K562 treated with DMSO at 1 percent for 48 hours (cell line): ENCODE data around the gene UNC13A. TPM values are rescaled to one million over a fixed set of nuclear protein-coding genes. Genes with fewer than 3 reads are reported as not detected.

Source experiments
- total RNA-seq: library from RNA; unstranded; fragments of 300-600 nt; gene quantifications from 2 replicates; pipeline ENCODE4 v1.2.3, GENCODE V29; 2022; ENCODE audit warnings: low replicate concordance; ENCODE audit errors: extremely low read depth

Gene UNC13A
- not detected in 2 replicates for total RNA-seq

DNA sequence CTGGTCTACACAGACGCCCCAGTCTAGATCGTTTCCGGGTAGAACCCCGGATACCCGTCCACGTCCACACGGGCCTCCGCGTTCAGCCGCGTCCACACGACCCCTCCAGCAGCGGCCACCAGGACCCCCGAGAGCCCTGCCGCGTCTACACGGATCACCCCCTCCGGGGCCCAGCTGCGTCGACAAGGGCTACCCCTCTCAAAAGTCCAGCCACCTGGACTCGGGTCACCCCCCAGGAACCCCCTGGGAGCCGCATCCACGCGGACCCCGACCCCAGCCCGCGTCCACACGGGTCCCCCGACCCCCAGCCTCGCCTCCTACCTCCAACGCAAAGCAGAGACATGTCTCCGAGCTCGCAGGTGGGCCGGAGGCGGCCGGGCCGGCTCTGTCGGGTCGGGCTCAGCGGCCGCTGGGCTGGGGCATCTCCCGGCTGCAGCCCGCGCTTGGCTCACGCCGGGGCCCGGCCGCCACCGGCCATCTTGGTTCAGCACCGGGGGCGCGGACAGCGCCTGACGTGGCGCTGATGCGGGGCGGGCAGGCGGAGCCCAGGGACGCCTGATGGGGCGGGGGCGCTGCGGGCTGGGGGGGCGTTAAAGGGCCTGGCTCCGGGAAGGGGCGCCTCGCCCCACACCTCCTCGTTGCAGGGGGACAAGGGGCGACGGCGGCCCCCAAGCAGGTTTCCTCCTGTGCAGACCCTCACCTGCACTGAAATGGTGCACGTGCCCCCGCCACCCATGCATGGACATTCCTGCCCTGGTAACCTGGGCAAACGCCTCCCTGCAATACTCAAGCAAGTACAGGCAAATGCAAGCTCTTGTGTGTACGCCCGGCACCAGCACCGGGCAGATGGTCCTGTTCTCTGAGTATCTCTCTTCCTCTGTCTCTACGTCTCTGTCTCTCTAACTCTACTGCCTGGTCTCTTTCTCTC is at the start of gene UNC13A:
Gene UNC13A (minus strand): TSS at position 498 of the 928 bp plus-strand sequence. CDS start 155 bp downstream, at position 343.

DNA sequence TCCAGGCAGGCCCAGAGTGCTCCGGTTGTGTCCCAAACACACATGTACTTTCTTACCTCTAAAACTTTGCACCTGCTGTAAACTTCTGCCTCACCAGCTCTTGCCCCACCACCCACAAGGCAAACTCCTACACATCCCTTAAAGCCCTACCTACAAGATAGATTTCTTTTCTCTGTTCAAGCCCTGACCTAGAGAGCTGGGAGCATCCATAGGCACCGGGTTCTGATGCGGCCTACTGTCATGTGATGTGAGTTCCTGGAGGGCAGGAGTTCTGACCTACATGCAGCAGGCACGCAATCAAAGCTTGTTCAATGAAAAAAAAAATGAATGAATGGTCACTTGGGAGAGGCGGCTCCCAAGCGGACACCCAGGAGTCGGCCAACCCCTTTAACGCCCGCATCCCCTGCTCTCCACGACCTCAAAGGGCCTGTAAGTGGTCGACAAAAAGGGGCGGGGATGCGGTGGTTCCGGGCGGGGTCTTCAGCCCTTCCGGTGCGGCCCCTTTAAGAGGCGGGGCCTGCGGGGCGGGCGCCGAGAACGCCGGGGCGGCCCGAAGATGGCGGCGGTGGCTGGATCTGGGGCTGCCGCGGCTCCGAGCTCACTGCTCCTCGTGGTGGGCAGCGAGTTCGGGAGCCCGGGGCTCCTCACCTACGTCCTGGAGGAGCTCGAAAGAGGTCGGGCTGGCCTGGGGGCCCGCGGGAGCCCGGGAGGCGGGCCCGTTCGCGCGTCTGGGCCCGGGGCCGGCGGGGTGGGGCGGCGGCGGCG is 31.0 kb upstream of the UNC13A start, which contains the start of gene MAP1S:
Gene MAP1S (plus strand): TSS at position 534 of the 765 bp plus-strand sequence. CDS start 23 bp downstream, at position 557.

DNA sequence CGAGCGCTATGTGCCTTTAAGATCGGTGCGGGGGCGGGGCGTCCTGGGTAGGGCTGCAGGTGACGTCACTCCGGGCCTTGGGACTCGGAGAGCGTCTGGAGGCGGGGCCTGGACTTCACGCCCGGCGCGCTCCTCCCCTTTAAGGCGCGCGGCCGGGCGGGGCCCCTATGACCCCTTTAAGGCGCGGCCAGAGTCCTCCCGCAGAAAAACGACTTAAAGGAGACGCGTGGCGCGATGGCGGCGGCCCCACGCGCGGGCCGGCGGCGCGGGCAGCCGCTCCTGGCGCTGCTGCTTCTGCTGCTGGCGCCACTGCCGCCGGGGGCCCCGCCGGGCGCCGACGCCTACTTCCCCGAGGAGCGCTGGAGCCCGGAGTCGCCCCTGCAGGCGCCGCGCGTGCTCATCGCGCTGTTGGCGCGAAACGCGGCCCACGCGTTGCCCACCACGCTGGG is 132.7 kb downstream of the UNC13A start, which contains the start of gene COLGALT1:
Gene COLGALT1 (plus strand): TSS at position 170 of the 449 bp plus-strand sequence. CDS start 65 bp downstream, at position 235.

Other genes starting within 250 kb of the UNC13A start
- gene TMEM221, start 239.7 kb downstream of the UNC13A start, total RNA-seq = not detected in 2 replicates
- not detected in 2 replicates for gene NXNL1, start 227.4 kb downstream of the UNC13A start, total RNA-seq
- not detected in 2 replicates for gene SLC27A1, start 217.8 kb downstream of the UNC13A start, total RNA-seq
- not detected in 2 replicates for gene PGLS, start 176.7 kb downstream of the UNC13A start, total RNA-seq
- gene COLGALT1, start 132.7 kb downstream of the UNC13A start, total RNA-seq = 98.5 TPM in 1 of 2 replicates, not detected in the other
- gene MAP1S, start 31.1 kb upstream of the UNC13A start, total RNA-seq = 108 TPM in 1 of 2 replicates, not detected in the other
- not detected in 2 replicates for gene FCHO1, start 63.1 kb upstream of the UNC13A start, total RNA-seq
- gene B3GNT3, start 106.8 kb upstream of the UNC13A start, total RNA-seq = not detected in 2 replicates
- not detected in 2 replicates for gene INSL3, start 133.2 kb upstream of the UNC13A start, total RNA-seq
- gene JAK3, start 159.6 kb upstream of the UNC13A start, total RNA-seq = not detected in 2 replicates
- 3,210 TPM in 1 of 2 replicates, not detected in the other for gene RPL18A, start 171.6 kb upstream of the UNC13A start, total RNA-seq
- gene SLC5A5, start 183.6 kb upstream of the UNC13A start, total RNA-seq = not detected in 2 replicates
- not detected in 2 replicates for gene CCDC124, start 244.7 kb upstream of the UNC13A start, total RNA-seq